TTC549 (cell line): ENCODE data around the gene PPP1R37.
"Not testable (repeated sequence)": the region's sequence is repeated elsewhere in the genome, so short reads cannot be mapped to it uniquely, and the experiment has no call there.

ENCODE experiments used
- FAIRE-seq: peaks from 2 replicates; lab custom pipeline; 2012; peaks lifted over from hg19 to GRCh38; lab: Jason Lieb, UNC

PPP1R37 gene

GRCh38 chr19:45095496-45096413, 2.8 kb downstream of the PPP1R37 start:
- FAIRE-seq = no peak

GRCh38 chr19:45096700-45097099, 3.7 kb downstream of the PPP1R37 start:
- FAIRE-seq = no peak

- FAIRE-seq = no peak
Measured at GRCh38 chr19:45097450-45097775, 4.4 kb downstream of the PPP1R37 start.

- no peak for FAIRE-seq
Measured at GRCh38 chr19:45097776-45098520, 5.0 kb downstream of the PPP1R37 start.

- no peak for FAIRE-seq
Measured at GRCh38 chr19:45098521-45099466, 5.8 kb downstream of the PPP1R37 start.

GRCh38 chr19:45099467-45100191, 6.7 kb downstream of the PPP1R37 start:
- no peak for FAIRE-seq

- no peak for FAIRE-seq
Measured at GRCh38 chr19:45100201-45100600, 7.2 kb downstream of the PPP1R37 start.

GRCh38 chr19:45100846-45101252, 7.9 kb downstream of the PPP1R37 start:
- no peak for FAIRE-seq

- FAIRE-seq = no peak
Measured at GRCh38 chr19:45101806-45102205, 8.8 kb downstream of the PPP1R37 start.

- FAIRE-seq = no peak
Measured at GRCh38 chr19:45102481-45102880, 9.5 kb downstream of the PPP1R37 start.

GRCh38 chr19:45103156-45103507, 10.2 kb downstream of the PPP1R37 start:
- FAIRE-seq = no peak

GRCh38 chr19:45103508-45104319, 10.7 kb downstream of the PPP1R37 start:
- no peak for FAIRE-seq

- FAIRE-seq = no peak
Measured at GRCh38 chr19:45104658-45105349, 11.8 kb downstream of the PPP1R37 start.

- not testable (repeated sequence) for FAIRE-seq
Measured at GRCh38 chr19:45106363-45106762, 13.4 kb downstream of the PPP1R37 start.

GRCh38 chr19:45107621-45108150, 14.7 kb downstream of the PPP1R37 start:
- no peak for FAIRE-seq

- no peak for FAIRE-seq
Measured at GRCh38 chr19:45110851-45111266, 17.9 kb downstream of the PPP1R37 start.

GRCh38 chr19:45112111-45112827, 19.3 kb downstream of the PPP1R37 start:
- no peak for FAIRE-seq

GRCh38 chr19:45113628-45114027, 20.6 kb downstream of the PPP1R37 start:
- FAIRE-seq = no peak

GRCh38 chr19:45114116-45114515, 21.1 kb downstream of the PPP1R37 start:
- no peak for FAIRE-seq
